GM23338 (cell line): ENCODE results near the gene AGPS. TPM values are rescaled to one million over a fixed set of nuclear protein-coding genes. Genes with fewer than 3 reads are reported as not detected.

Source experiments
- ATAC-seq: fragments of 200-7000 bp; cut with Tn5 transposase; 3 replicates; pipeline ENCODE4 v1.9.1; 2020
- DNase-seq: peaks from one replicate; pipeline ENCODE4 v3.0.0-alpha.2; 2015; ENCODE audit warnings: low spot score
- H2AFZ ChIP-seq: fragments of 200-600 bp; sonication (generic); 2 replicates; pipeline ENCODE4 v1.8.0; 2016; ENCODE audit warnings: antibody characterized with exemption, mild to moderate bottlenecking, moderate library complexity
- H3F3A ChIP-seq: fragments of 200-600 bp; sonication (generic); replicated peaks from 2 replicates; pipeline ENCODE4 v1.8.0; 2017; ENCODE audit warnings: antibody characterized with exemption, mixed run types, low read depth
- H3K27ac ChIP-seq: fragments of 200-600 bp; sonication (generic); 2 replicates; pipeline ENCODE4 v1.6.1; 2016; ENCODE audit warnings: low read depth
- H3K27me3 ChIP-seq: fragments of 200-600 bp; sonication (generic); 2 replicates; pipeline ENCODE4 v1.8.0; 2016; ENCODE audit warnings: mild to moderate bottlenecking, mixed run types, moderate library complexity; ENCODE audit not compliant: insufficient read depth
- H3K36me3 ChIP-seq: fragments of 200-600 bp; sonication (generic); 2 replicates; pipeline ENCODE4 v1.8.0; 2016; ENCODE audit warnings: mild to moderate bottlenecking; ENCODE audit not compliant: insufficient read depth
- H3K4me1 ChIP-seq: fragments of 200-600 bp; sonication (generic); 2 replicates; pipeline ENCODE4 v1.8.0; 2016; ENCODE audit warnings: mild to moderate bottlenecking, moderate library complexity; ENCODE audit not compliant: insufficient read depth
- H3K4me2 ChIP-seq: fragments of 200-600 bp; sonication (generic); 2 replicates; pipeline ENCODE4 v1.7.1; 2017; ENCODE audit warnings: mixed run types
- H3K4me3 ChIP-seq: fragments of 200-600 bp; sonication (generic); 2 replicates; pipeline ENCODE4 v1.6.1; 2016; ENCODE audit warnings: mixed run types
- H3K79me2 ChIP-seq: fragments of 200-600 bp; sonication (generic); replicated peaks from 2 replicates; pipeline ENCODE4 v1.8.0; 2017; ENCODE audit warnings: mild to moderate bottlenecking; ENCODE audit not compliant: insufficient read depth
- H3K9me2 ChIP-seq: fragments of 200-600 bp; sonication (generic); 2 replicates; pipeline ENCODE4 v1.8.0; 2017; ENCODE audit not compliant: insufficient read depth
- H4K20me1 ChIP-seq: fragments of 200-600 bp; sonication (generic); replicated peaks from 2 replicates; pipeline ENCODE4 v1.8.0; 2017; ENCODE audit warnings: mild to moderate bottlenecking; ENCODE audit not compliant: insufficient read depth
- H3K27ac Mint-ChIP-seq: 2 replicates; pipeline ENCODE4 v1.8.0; 2020; ENCODE audit warnings: inconsistent platforms, mild to moderate bottlenecking, moderate library complexity, mixed read lengths
- H3K27me3 Mint-ChIP-seq: 3 replicates; pipeline ENCODE4 v1.8.0; 2022; ENCODE audit warnings: low read depth, mild to moderate bottlenecking, moderate library complexity, mixed read lengths, inconsistent platforms; ENCODE audit not compliant: insufficient read depth, poor library complexity
- H3K36me3 Mint-ChIP-seq: 3 replicates; pipeline ENCODE4 v1.8.0; 2021; ENCODE audit warnings: low read depth, mild to moderate bottlenecking, inconsistent platforms, moderate library complexity, mixed read lengths
- H3K4me1 Mint-ChIP-seq: 3 replicates; pipeline ENCODE4 v1.8.0; 2020; ENCODE audit warnings: mild to moderate bottlenecking, inconsistent platforms, mixed read lengths
- H3K4me3 Mint-ChIP-seq: 3 replicates; pipeline ENCODE4 v1.8.0; 2021; ENCODE audit warnings: moderate library complexity, mild to moderate bottlenecking, inconsistent platforms, mixed read lengths
- H3K9me3 Mint-ChIP-seq: 3 replicates; pipeline ENCODE4 v1.8.0; 2020; ENCODE audit warnings: moderate library complexity, mild to moderate bottlenecking, inconsistent platforms, mixed read lengths
- CREB1 ChIP-seq: fragments of 250-450 bp; sonication (Bioruptor Pico); IDR thresholded peaks from 2 replicates; pipeline ENCODE4 v1.5.0; 2020; ENCODE audit warnings: low read depth, mild to moderate bottlenecking, moderate library complexity
- EZH2 ChIP-seq: fragments of 200-600 bp; sonication (generic); IDR thresholded peaks from one replicate; pipeline ENCODE4 v1.8.0; 2017; ENCODE audit warnings: antibody characterized with exemption, mild to moderate bottlenecking, low read depth; ENCODE audit not compliant: unreplicated experiment
- JUNB ChIP-seq: IDR thresholded peaks from one replicate; pipeline ENCODE4 v1.6.1; 2016; ENCODE audit warnings: antibody characterized with exemption; ENCODE audit not compliant: unreplicated experiment
- NANOG ChIP-seq: IDR thresholded peaks from 2 replicates; pipeline ENCODE4 v1.6.1; 2016; ENCODE audit warnings: antibody characterized with exemption, borderline replicate concordance
- POLR2AphosphoS5 ChIP-seq: IDR thresholded peaks from 2 replicates; pipeline ENCODE4 v1.6.1; 2016; ENCODE audit warnings: antibody characterized with exemption, low read depth
- STAT1 ChIP-seq: IDR thresholded peaks from one replicate; pipeline ENCODE4 v1.6.1; 2016; ENCODE audit warnings: antibody characterized with exemption; ENCODE audit not compliant: unreplicated experiment
- polyA plus RNA-seq: library from polyadenylated mRNA; unstranded; fragments of >200 nt; fragmentation: Nextera tagmentation; extraction: Ambion mirVana; gene quantifications from 2 replicates; pipeline ENCODE4 v1.2.1, GENCODE V29; 2016
- total RNA-seq: library from RNA; depleted of rRNA; stranded (reverse); fragments of >200 nt; shearing (Covaris generic); gene quantifications from 2 replicates; pipeline ENCODE4 v1.2.3, GENCODE V29; 2014
- TF ChIP-seq, protein P1 (sequence below): fragments of 250-450 bp; sonication (Bioruptor Pico); IDR thresholded peaks from 2 replicates; pipeline ENCODE4 v1.5.0; 2020; ENCODE audit warnings: mild to moderate bottlenecking, moderate library complexity
- TF ChIP-seq, protein P2 (sequence below), 2 experiments: fragments of 200-600 bp in 1 of 2; sonication (generic) in 1 of 2; conservative IDR thresholded peaks; 2 replicates each; pipeline versions ENCODE4 v1.5.1 to v1.6.1; 2016 to 2017; ENCODE audit warnings: antibody characterized with exemption in 2 of 2, low read depth in 2 of 2, mild to moderate bottlenecking in 2 of 2, moderate library complexity in 1 of 2
- TF ChIP-seq, protein P3 (sequence below): IDR thresholded peaks from 2 replicates; pipeline ENCODE4 v1.6.1; 2016; ENCODE audit warnings: antibody characterized with exemption

The AGPS gene
- total and polyA plus RNA-seq, 2 experiments from 2014 or later, result 14.6 to 73.2 TPM

DNA sequence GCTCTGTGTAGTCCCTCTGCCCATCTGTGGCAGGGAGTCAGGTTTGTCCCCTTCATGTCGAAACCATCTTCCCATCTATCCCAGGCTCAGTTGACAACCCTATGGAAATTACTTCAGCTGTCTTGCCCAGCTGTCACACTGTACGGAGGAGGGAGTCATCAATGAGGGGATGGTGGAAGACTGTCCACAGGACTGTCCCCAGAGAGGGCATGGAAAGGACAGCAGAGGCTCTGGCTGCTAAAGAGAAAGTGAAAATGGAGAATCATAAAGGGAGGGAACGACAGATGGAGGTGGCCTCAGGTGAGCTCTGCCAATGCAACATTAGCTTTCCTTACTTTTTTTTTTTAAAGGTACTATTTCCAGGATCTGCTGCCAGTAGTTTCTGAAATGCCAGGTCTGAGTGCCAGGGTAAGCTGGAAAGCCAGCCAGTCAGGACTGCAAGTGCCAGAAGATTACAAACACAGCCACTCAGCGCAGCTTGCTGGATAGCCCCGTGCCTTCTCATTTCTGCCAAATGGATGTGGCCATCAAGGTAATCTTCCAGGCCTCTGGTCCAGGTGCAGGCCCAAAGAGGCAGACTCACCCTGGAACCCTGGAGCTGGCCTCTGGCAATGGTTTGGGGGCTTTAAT lies 192.8 kb downstream of the AGPS start:
- Histone ChIP-seq H3K4me3 (no peak overlapping the region), H2AFZ (no peak overlapping the region), H4K20me1 (no peaks in the 10 kb centered on the region), H3K27ac (no peak overlapping the region), H3F3A (no peaks in the 10 kb centered on the region), H3K36me3 (no peaks in the 10 kb centered on the region), H3K79me2 (no peaks in the 10 kb centered on the region), H3K27me3 (no peaks in the 10 kb centered on the region), H3K9me2 (peaks cover 5% of the 10 kb centered on the region; the same call in 1 of the 2 replicates), H3K4me1 (no peaks in the 10 kb centered on the region), H3K4me2 (no peak overlapping the region)
- ATAC-seq, result no peak
- DNase-seq, result no peak
- Mint-ChIP-seq H3K9me3 (no peaks in the 10 kb centered on the region), H3K27ac (no peak overlapping the region), H3K4me3 (no peak overlapping the region), H3K36me3 (no peaks in the 10 kb centered on the region), H3K27me3 (no peaks in the 10 kb centered on the region), H3K4me1 (no peaks in the 10 kb centered on the region)
- no peak for TF ChIP-seq CREB1 (CRISPR knock-in tag)
- TF ChIP-seq, protein P1, sequence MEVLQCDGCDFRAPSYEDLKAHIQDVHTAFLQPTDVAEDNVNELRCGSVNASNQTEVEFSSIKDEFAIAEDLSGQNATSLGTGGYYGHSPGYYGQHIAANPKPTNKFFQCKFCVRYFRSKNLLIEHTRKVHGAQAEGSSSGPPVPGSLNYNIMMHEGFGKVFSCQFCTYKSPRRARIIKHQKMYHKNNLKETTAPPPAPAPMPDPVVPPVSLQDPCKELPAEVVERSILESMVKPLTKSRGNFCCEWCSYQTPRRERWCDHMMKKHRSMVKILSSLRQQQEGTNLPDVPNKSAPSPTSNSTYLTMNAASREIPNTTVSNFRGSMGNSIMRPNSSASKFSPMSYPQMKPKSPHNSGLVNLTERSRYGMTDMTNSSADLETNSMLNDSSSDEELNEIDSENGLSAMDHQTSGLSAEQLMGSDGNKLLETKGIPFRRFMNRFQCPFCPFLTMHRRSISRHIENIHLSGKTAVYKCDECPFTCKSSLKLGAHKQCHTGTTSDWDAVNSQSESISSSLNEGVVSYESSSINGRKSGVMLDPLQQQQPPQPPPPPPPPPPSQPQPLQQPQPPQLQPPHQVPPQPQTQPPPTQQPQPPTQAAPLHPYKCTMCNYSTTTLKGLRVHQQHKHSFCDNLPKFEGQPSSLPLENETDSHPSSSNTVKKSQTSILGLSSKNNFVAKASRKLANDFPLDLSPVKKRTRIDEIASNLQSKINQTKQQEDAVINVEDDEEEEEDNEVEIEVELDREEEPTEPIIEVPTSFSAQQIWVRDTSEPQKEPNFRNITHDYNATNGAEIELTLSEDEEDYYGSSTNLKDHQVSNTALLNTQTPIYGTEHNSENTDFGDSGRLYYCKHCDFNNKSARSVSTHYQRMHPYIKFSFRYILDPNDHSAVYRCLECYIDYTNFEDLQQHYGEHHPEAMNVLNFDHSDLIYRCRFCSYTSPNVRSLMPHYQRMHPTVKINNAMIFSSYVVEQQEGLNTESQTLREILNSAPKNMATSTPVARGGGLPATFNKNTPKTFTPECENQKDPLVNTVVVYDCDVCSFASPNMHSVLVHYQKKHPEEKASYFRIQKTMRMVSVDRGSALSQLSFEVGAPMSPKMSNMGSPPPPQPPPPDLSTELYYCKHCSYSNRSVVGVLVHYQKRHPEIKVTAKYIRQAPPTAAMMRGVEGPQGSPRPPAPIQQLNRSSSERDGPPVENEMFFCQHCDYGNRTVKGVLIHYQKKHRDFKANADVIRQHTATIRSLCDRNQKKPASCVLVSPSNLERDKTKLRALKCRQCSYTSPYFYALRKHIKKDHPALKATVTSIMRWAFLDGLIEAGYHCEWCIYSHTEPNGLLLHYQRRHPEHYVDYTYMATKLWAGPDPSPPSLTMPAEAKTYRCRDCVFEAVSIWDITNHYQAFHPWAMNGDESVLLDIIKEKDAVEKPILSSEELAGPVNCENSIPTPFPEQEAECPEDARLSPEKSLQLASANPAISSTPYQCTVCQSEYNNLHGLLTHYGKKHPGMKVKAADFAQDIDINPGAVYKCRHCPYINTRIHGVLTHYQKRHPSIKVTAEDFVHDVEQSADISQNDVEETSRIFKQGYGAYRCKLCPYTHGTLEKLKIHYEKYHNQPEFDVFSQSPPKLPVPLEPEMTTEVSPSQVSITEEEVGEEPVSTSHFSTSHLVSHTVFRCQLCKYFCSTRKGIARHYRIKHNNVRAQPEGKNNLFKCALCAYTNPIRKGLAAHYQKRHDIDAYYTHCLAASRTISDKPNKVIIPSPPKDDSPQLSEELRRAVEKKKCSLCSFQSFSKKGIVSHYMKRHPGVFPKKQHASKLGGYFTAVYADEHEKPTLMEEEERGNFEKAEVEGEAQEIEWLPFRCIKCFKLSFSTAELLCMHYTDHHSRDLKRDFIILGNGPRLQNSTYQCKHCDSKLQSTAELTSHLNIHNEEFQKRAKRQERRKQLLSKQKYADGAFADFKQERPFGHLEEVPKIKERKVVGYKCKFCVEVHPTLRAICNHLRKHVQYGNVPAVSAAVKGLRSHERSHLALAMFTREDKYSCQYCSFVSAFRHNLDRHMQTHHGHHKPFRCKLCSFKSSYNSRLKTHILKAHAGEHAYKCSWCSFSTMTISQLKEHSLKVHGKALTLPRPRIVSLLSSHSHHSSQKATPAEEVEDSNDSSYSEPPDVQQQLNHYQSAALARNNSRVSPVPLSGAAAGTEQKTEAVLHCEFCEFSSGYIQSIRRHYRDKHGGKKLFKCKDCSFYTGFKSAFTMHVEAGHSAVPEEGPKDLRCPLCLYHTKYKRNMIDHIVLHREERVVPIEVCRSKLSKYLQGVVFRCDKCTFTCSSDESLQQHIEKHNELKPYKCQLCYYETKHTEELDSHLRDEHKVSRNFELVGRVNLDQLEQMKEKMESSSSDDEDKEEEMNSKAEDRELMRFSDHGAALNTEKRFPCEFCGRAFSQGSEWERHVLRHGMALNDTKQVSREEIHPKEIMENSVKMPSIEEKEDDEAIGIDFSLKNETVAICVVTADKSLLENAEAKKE (CRISPR knock-in tag), result no peak
- no peak for TF ChIP-seq NANOG
- TF ChIP-seq STAT1, result no peak
- TF ChIP-seq EZH2, result no peak
- TF ChIP-seq, protein P2, sequence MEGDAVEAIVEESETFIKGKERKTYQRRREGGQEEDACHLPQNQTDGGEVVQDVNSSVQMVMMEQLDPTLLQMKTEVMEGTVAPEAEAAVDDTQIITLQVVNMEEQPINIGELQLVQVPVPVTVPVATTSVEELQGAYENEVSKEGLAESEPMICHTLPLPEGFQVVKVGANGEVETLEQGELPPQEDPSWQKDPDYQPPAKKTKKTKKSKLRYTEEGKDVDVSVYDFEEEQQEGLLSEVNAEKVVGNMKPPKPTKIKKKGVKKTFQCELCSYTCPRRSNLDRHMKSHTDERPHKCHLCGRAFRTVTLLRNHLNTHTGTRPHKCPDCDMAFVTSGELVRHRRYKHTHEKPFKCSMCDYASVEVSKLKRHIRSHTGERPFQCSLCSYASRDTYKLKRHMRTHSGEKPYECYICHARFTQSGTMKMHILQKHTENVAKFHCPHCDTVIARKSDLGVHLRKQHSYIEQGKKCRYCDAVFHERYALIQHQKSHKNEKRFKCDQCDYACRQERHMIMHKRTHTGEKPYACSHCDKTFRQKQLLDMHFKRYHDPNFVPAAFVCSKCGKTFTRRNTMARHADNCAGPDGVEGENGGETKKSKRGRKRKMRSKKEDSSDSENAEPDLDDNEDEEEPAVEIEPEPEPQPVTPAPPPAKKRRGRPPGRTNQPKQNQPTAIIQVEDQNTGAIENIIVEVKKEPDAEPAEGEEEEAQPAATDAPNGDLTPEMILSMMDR (conservative IDR thresholded peaks at IDR 0.05; ENCODE audit: low read depth in 2 of 2), result no peak
- no peak for TF ChIP-seq POLR2AphosphoS5
- TF ChIP-seq, protein P3, sequence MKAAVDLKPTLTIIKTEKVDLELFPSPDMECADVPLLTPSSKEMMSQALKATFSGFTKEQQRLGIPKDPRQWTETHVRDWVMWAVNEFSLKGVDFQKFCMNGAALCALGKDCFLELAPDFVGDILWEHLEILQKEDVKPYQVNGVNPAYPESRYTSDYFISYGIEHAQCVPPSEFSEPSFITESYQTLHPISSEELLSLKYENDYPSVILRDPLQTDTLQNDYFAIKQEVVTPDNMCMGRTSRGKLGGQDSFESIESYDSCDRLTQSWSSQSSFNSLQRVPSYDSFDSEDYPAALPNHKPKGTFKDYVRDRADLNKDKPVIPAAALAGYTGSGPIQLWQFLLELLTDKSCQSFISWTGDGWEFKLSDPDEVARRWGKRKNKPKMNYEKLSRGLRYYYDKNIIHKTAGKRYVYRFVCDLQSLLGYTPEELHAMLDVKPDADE, result no peak
- TF ChIP-seq JUNB, result no peak
